HTR-8/SVneo (cell line): ENCODE data around the gene NDFIP2.

ENCODE experiments used
- DNase-seq: peaks from one replicate; pipeline ENCODE4 v3.0.0; 2011; ENCODE audit warnings: low spot score, mixed read lengths; ENCODE audit not compliant: insufficient read length
- FAIRE-seq: peaks from 2 replicates; lab custom pipeline; 2011; peaks lifted over from hg19 to GRCh38; lab: Jason Lieb, UNC

NDFIP2 gene

DNA sequence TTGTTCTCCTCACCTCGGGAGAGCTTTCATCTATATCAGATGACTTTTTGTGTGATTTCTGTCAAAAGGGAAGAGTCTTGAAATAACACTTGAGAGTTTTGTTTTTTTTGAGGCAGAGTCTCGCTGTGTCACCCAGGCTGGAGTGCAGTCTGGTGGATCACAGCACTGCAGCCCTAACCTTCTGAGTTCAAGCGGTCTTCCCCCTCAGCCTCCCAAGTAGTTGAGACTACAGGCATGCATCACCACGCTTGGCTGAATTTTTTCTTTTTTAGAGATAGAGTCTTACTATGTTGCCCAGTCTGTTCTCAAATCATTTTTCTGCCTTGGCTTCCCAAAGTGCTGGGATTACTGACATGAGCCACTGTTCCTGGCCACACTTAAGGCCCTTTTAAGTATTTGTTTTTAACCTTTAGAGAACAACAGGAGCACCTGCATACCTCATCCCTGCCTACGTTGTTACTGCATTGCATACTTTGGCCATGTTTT lies 11.4 kb downstream of the NDFIP2 start:
- DNase-seq = no peak
- FAIRE-seq = no peak

DNA sequence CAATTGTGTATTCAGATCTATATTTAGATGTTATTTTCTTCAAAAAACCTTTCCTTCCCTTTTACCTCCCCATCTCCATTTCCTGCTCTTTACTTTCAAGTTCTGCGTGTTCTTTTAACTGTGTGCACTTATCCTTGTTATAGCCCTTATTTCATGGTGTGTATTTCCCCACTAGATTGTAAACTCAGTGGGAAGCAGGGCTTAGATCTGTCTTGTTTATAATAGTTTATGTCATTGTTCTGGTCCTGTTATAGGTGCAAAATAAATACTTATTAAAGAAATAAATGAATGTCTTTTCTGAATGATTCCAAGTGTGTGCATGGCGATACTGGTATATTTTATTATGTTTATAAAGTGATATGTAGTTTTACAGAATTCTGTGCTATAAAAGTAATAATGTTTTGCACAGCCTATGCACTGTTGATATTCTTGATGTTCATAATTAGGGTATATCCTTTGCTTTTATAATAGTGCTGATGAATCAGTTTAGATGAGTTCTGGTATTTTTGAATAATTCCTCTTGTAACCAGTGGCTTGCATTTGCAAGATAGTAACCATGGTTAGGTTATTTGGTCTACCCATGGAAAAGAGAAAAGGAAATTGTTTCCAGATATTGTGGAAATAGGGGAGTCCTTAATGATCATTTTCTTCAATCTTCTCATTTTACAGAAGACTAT lies 12.1 kb downstream of the NDFIP2 start:
- no peak for FAIRE-seq
- no peak for DNase-seq

DNA sequence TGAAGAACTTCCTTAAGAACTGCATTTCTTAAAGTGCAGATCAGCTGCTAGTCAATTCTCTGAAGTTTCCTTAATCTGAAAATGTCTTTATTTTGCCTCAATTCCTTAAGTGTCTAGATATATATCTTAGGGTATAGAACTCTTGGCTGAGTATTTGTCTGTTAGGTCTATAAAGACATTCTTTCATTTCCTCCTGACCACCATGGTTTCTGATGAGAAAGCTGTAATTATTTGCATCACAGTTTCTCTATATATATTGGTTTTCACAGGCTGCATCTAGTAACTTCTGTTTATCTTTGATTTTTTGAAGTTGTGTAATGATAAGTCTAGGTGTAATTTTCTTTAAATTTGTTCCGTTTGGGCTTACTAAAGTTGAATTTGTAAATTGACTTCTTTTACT lies 15.2 kb downstream of the NDFIP2 start:
- FAIRE-seq = no peak
- no peak for DNase-seq

DNA sequence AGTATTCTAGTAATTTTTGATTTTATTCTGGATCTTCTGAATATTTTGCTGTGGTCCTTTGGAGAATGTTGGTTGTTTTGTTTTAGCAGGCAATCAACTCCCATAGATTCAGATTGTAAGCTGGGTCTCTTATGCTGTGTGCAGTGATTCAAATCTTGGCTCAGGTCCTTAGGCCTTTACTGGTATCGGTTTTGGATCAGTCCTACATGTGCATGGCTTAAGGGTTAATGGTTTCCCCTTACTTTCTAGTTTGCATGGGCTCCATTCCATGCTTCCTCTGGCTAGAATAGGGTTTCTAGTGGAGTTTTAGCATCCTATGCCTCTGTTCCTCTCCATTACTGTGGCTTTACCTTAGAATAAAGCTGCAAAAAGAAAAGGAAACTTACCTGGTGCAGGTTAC lies 16.1 kb downstream of the NDFIP2 start:
- FAIRE-seq (no peak), DNase-seq (no peak)

DNA sequence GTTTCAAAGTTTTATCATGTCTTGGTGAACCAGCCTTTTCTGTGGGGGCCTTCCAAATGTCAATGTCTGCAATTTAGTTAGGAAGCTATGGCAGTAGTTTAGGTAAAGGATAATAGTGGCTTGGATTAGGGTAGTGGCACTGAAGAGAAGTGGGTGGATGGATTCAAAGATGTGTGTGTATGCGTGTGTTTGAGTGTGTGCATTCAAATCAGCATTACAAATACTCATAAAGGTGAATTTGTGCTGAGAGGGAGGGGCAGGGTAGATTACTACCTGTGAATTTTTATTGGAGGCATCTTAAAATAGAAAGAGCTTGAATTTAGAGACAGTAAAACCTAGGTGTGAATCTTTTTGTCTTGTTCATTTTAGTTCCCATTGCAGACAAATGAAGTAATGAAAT lies 16.9 kb downstream of the NDFIP2 start:
- FAIRE-seq (no peak), DNase-seq (no peak)

- FAIRE-seq = no peak
- DNase-seq = no peak
Measured at GRCh38 chr13:79500829-79501228, 19.9 kb downstream of the NDFIP2 start.

DNA sequence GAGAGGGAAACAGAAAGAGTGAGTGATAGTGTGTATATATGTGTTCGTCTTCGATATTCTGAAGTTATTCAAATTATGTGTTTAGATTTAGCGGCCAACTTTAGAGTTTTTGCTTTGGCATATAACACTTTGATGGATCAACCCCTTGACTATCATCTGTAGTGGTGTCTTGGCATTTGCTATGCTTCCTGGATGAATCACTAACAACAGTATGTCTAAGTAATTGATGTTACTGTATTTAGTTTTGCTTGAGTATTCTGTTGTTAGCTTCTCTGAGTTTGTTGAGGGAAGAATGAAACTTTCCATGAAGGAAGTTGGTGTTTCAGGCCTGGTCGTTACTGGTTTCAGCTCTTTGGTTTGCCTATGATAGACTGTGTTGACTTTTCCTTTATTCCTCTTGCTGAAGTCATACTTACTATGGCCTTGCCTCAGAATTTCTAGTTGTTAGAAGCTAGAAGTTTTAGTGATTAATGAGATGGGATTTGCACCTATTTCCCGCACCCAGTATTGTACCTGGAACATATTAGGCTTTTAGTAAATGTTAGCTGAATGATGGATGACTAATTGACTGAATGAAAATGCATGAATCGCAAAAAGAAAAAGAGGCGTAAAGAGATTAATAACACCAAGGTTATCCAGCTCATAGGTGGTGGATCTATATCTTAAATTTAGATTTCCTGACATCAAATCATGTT lies 20.7 kb downstream of the NDFIP2 start:
- DNase-seq (no peak), FAIRE-seq (no peak)

DNA sequence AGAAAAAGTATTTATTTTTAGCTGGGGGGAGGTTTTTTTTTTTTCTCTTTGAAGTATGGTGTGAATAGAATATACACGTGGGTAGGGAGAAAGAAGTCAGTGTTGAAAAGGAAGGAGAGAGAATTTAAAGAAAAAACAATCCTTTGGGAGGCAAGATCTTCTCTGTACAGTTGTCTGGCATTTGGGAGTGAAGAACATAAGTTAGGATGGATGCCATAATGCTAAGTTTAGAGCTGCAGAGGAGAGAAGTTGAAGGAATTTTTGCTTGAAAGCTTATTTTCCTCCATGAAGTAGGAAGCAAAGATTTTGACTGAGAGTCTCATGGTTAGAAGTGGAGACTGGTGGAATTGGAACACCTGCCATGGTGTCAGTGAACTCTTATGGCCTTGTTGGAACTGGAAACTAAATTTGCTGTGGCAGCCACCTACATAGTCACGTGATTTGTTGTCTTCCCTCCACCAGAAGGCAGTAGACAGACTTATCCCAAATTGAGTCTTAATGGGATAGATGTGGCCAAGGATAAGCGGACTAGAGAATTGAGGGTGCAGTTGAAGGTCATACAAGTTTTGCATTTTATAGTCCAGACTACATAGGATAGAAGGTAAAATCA lies 22.0 kb downstream of the NDFIP2 start:
- FAIRE-seq = no peak
- DNase-seq = no peak

- FAIRE-seq (no peak), DNase-seq (no peak)
Measured at GRCh38 chr13:79503473-79504017, 22.6 kb downstream of the NDFIP2 start.

GRCh38 chr13:79508224-79508961 lies 27.4 kb downstream of the NDFIP2 start:
- FAIRE-seq (no peak), DNase-seq (no peak)

GRCh38 chr13:79511611-79512010 lies 30.7 kb downstream of the NDFIP2 start:
- no peak for FAIRE-seq
- no peak for DNase-seq

GRCh38 chr13:79512950-79513349 lies 32.0 kb downstream of the NDFIP2 start:
- DNase-seq (no peak), FAIRE-seq (no peak)

DNA sequence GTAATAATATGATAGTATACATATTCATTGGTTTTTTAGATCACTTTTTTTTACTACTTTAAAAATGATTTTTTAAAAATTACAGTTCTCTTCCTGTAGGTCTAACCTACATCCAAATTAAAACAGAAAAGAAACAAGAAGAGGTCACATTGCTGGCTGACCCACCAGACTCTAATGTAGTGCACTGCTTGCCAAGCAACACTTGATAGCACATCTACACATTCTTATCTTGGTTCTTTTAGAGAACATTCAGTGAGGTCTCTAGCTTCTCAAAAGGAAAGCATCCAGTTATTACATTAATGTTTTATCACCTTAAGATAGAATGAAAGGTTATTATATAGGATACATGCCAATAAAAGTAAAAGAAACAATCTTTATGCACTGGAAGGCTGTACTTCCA lies 35.6 kb downstream of the NDFIP2 start:
- no peak for FAIRE-seq
- DNase-seq = no peak

GRCh38 chr13:79519255-79519654 lies 38.3 kb downstream of the NDFIP2 start:
- FAIRE-seq (no peak), DNase-seq (no peak)

GRCh38 chr13:79522583-79522982 lies 41.6 kb downstream of the NDFIP2 start:
- FAIRE-seq (no peak), DNase-seq (no peak)

GRCh38 chr13:79525064-79525857 lies 44.3 kb downstream of the NDFIP2 start:
- FAIRE-seq (no peak), DNase-seq (peak; percentile 1)

GRCh38 chr13:79527698-79528097 lies 46.7 kb downstream of the NDFIP2 start:
- no peak for FAIRE-seq

DNA sequence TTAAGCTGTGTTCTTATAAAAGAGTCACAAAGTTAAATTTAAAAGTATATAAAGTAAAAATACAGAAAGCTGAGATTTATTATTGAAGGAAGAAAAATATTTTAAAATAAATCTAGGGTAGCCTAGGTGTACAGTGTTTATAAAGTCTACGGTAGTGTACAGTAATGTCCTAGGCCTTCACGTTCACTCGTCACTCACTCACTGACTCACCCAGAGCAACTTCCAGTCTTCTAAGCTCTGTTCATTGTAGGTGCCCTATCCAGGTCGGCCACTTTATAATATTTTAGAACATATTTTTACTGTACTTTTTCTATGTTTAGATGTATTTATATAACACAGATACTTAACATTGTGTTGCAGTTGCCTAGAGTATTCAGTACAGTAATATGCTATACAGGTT lies 47.4 kb downstream of the NDFIP2 start:
- no peak for DNase-seq
- no peak for FAIRE-seq

More at GRCh38 chr13:79527698-79528097, 46.7 kb downstream of the NDFIP2 start:
- no peak for DNase-seq

- no peak for FAIRE-seq
- no peak for DNase-seq
Measured at GRCh38 chr13:79528759-79529191, 47.8 kb downstream of the NDFIP2 start.

DNA sequence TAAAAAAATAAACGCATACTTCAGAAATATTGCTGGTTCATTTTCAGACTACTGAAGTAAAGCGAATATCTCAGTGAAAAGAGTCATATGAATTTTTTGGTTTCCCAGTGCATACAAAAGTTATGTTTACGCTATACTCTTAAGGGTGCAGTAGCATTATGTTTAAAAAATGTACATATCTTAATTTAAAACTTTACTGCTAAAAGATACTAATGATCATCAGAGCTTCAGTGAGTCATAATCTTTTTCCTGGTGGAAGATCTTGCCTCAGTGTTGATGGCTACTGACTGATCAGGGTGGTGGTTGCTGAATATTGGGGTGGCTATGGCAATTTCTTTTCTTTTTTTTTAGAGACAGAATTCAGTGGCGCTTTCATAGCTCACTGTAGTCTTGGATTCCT lies 48.9 kb downstream of the NDFIP2 start:
- FAIRE-seq (no peak), DNase-seq (no peak)
